Measurements from ENCODE around the gene MAP1LC3C.

DNA sequence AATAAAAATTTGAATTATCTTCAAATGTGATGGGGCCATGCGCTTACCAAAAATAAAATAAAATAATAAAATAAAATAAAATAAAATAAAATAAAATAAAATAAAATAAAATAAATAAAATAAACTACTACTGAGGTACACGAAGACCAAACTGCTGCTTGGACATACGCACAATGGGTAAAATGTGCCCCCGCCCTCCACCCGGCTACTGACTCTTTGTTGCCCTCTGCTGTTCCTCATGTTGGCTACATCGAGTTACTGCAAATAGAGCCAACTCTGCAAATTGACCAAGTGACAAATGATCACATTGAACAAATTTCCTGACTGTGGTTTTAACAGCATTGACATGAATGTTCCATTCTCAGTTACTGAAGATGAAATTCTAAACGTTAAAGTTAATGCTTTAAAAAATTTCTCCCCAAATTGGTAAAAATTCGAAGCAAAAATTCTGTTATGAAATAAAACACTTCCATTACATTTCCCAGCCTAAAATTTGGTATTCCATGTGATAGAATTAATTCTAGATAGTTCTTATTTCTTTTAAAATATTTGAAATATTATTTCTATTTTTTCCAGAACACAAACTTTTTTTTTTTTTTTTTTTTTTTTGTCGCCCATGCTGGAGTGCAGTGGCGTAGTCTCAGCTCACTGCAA lies 18.8 kb upstream of the MAP1LC3C start:
- TF ChIP-seq CTCF (IDR thresholded peaks at IDR 0.05) (peak; percentile 48 to 68 (median 52)), EP300 (IDR thresholded peaks at IDR 0.05) (no peak)
